Caco-2 (cell line): ENCODE data around the gene PROSER2. TPM values are rescaled to one million over a fixed set of nuclear protein-coding genes. Genes with fewer than 3 reads are reported as not detected.

ENCODE experiments used
- BruUV-seq: library from RNA; stranded (reverse); fragments of 400-500 nt; replicated peaks from 2 replicates; lab custom pipeline; 2021; lab: Mats Ljungman, UMichigan
- CTCF ChIA-PET: fragments of 300-600 bp; sonication (Branson Sonifier 250); formaldehyde crosslinking; loops from one replicate; lab custom pipeline; 2022; ENCODE audit warnings: antibody characterized with exemption; lab: Charles Lee
- POLR2A ChIA-PET: fragments of 300-600 bp; sonication (Branson Sonifier 250); formaldehyde crosslinking; loops from one replicate; lab custom pipeline; 2022; ENCODE audit warnings: antibody characterized with exemption; lab: Charles Lee
- DNase-seq, 2 experiments: peaks; one replicate each; pipeline versions ENCODE4 v3.0.0 to v3.0.0-alpha.2; 2020 to 2022
- H3K27me3 ChIP-seq: replicated peaks from 2 replicates; pipeline ENCODE4 v1.6.0; 2011; ENCODE audit warnings: low read length; ENCODE audit not compliant: control insufficient read depth, insufficient read depth
- H3K36me3 ChIP-seq: 2 replicates; pipeline ENCODE4 v1.5.1; 2011; ENCODE audit warnings: low read length; ENCODE audit not compliant: control insufficient read depth, insufficient read depth
- H3K4me1 ChIP-seq: fragments of 250-450 bp; sonication (Bioruptor Pico); 2 replicates; pipeline ENCODE4 v1.5.1; 2020; ENCODE audit warnings: mild to moderate bottlenecking
- H3K4me3 ChIP-seq: 2 replicates; pipeline ENCODE4 v1.5.1; 2011; ENCODE audit warnings: low read depth, mild to moderate bottlenecking, control low read depth, low read length
- H3K9me3 ChIP-seq: fragments of 250-450 bp; sonication (Bioruptor Pico); 2 replicates; pipeline ENCODE4 v1.5.1; 2020; ENCODE audit warnings: mild to moderate bottlenecking, moderate library complexity
- H3K27ac Mint-ChIP-seq: one replicate; pipeline ENCODE4 v1.8.0; 2022; ENCODE audit warnings: mixed read lengths; ENCODE audit not compliant: unreplicated experiment
- H3K27me3 Mint-ChIP-seq: one replicate; pipeline ENCODE4 v1.8.0; 2022; ENCODE audit warnings: mixed read lengths; ENCODE audit not compliant: insufficient read depth, unreplicated experiment
- H3K36me3 Mint-ChIP-seq: one replicate; pipeline ENCODE4 v1.8.0; 2022; ENCODE audit warnings: mild to moderate bottlenecking, mixed read lengths; ENCODE audit not compliant: insufficient read depth, unreplicated experiment
- H3K4me1 Mint-ChIP-seq: one replicate; pipeline ENCODE4 v1.8.0; 2022; ENCODE audit warnings: low read depth, mixed read lengths; ENCODE audit not compliant: unreplicated experiment
- H3K4me3 Mint-ChIP-seq: one replicate; pipeline ENCODE4 v1.8.0; 2022; ENCODE audit warnings: mild to moderate bottlenecking, moderate library complexity, mixed read lengths; ENCODE audit not compliant: unreplicated experiment
- H3K9me3 Mint-ChIP-seq: one replicate; pipeline ENCODE4 v1.8.0; 2022; ENCODE audit warnings: mixed read lengths; ENCODE audit not compliant: unreplicated experiment
- CTCF ChIP-seq, 2 experiments: fragments of 200-600 bp in 1 of 2; IDR thresholded peaks; 1 replicate in 1 of 2; 2 replicates in 1 of 2; pipeline versions ENCODE4 v1.5.1 to v1.8.0; 2011 to 2022; ENCODE audit warnings: antibody characterized with exemption in 1 of 2, control low read depth in 1 of 2, inconsistent platforms in 1 of 2, low read depth in 1 of 2, low read length in 1 of 2, mild to moderate bottlenecking in 1 of 2, moderate library complexity in 1 of 2; ENCODE audit not compliant: insufficient read depth in 1 of 2, severe bottlenecking in 1 of 2, unreplicated experiment in 1 of 2
- intact Hi-C: fragments of 100-400 bp; cut with micrococcal nuclease; formaldehyde crosslinking; loops from one replicate; pipeline ENCODE4 v1.10.0; 2022; ENCODE audit not compliant: unreplicated experiment
- total RNA-seq: library from RNA; stranded (reverse); gene quantifications from 2 replicates; pipeline ENCODE4 v1.2.3, GENCODE V29; 2022

Gene PROSER2
- total RNA-seq, 1 experiment from 2014 or later, result 134 TPM

DNA sequence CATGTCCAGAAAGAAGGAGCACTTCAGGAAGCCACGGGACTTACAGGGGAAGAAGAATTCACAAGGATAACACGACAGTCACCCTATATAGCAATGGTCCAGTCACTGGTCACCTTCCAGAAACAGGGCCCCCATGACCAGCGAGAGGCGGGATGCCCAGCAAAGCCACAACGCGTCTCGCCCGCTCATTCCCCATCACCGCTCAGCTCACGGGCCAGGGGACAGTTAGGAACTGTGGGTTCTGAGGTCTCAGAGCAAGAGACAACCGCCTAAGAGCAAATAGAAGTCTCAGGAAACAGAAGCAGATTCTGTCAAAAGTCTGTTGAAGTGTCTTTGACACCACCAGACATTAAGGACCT, 71.9 kb downstream of the PROSER2 start:
- BruUV-seq, result no TSS peak
- ChIA-PET CTCF (no interaction called here), POLR2A (no interaction called here)
- Histone ChIP-seq H3K27me3 (no peaks in the 10 kb centered on the region), H3K4me1 (peaks cover 25% of the 10 kb centered on the region), H3K9me3 (no peaks in the 10 kb centered on the region), H3K36me3 (no peaks in the 10 kb centered on the region), H3K4me3 (no peak overlapping the region)
- H3K4me1 Mint-ChIP-seq, result peaks cover 26% of the 10 kb centered on the region
- no peak overlapping the region for H3K4me3 Mint-ChIP-seq
- no peaks in the 10 kb centered on the region for H3K36me3 Mint-ChIP-seq
- DNase-seq, result no peak
- no peak overlapping the region for H3K27ac Mint-ChIP-seq
- intact Hi-C loops, result no loop called here
- no peaks in the 10 kb centered on the region for H3K9me3 Mint-ChIP-seq
- no peaks in the 10 kb centered on the region for H3K27me3 Mint-ChIP-seq
- TF ChIP-seq CTCF (IDR thresholded peaks at IDR 0.05; ENCODE audit: insufficient read depth in 1 of 2, low read depth in 1 of 2, low read length in 1 of 2, severe bottlenecking in 1 of 2, unreplicated experiment in 1 of 2), result no peak

- TF ChIP-seq CTCF (IDR thresholded peaks at IDR 0.05; ENCODE audit: insufficient read depth in 1 of 2, low read depth in 1 of 2, low read length in 1 of 2, severe bottlenecking in 1 of 2, unreplicated experiment in 1 of 2), result no peak
- no peaks in the 10 kb centered on the region for H3K9me3 Mint-ChIP-seq
- no peaks in the 10 kb centered on the region for H3K36me3 Mint-ChIP-seq
- peaks cover 26% of the 10 kb centered on the region for H3K4me1 Mint-ChIP-seq
- H3K4me3 ChIP-seq, result no peak overlapping the region
- H3K4me1 ChIP-seq, result peaks cover 25% of the 10 kb centered on the region
- H3K27ac Mint-ChIP-seq, result no peak overlapping the region
- DNase-seq, result no peak
- ChIA-PET POLR2A (no interaction called here), CTCF (no interaction called here)
- no peaks in the 10 kb centered on the region for H3K9me3 ChIP-seq
- H3K27me3 Mint-ChIP-seq, result no peaks in the 10 kb centered on the region
- H3K36me3 ChIP-seq, result no peaks in the 10 kb centered on the region
- H3K4me3 Mint-ChIP-seq, result no peak overlapping the region
- H3K27me3 ChIP-seq, result no peaks in the 10 kb centered on the region
- no TSS peak for BruUV-seq
- intact Hi-C loops, result no loop called here
These were observed 72.4 kb downstream of the PROSER2 start for GRCh38 chr10:11895598-11895997.

DNA sequence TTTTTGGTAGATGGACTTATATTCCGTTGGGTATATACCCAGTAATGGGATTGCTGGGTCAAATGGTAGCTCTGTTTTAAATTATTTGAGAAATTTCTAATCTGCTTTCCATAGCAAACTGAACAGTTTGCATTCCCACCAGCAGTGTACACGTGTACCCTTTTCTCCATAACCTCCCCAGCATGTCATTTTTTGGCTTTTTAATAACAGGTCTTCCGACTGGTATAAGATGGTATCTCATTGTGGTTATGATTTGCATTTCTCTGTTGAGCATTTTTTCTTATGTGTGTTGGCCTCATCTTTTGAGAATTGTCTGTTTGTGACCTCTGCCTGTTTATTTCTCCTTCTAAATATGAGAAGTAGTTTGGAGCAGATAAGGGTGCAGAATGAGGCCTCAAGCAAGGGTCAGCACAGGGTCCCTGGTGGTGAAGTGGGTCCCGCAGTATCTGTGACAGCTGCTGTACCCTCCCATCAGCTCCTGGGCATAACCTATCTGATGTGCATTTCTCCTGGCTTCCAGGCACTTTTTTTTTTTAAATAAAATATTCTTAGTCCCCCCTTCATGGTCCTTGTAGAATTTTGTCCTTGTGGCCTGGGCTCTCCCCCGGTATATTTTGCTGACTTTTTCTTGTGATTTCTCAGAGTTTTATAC, 73.5 kb downstream of the PROSER2 start:
- H3K36me3 Mint-ChIP-seq, result no peaks in the 10 kb centered on the region
- POLR2A ChIA-PET, result interaction anchor here (0.9 kb wide), 1 partner anchor 21 kb away, joined by 3 read pairs; no protein-coding TSS in a partner anchor

More for the DNA sequence above, 73.5 kb downstream of the PROSER2 start:
- no peak overlapping the region for H3K4me3 Mint-ChIP-seq
- no peaks in the 10 kb centered on the region for H3K27me3 Mint-ChIP-seq
- H3K4me1 Mint-ChIP-seq, result peaks cover 31% of the 10 kb centered on the region
- intact Hi-C loops, result no loop called here
- CTCF ChIA-PET, result no interaction called here
- H3K9me3 ChIP-seq, result no peaks in the 10 kb centered on the region
- DNase-seq, result no peak
- no peak overlapping the region for H3K4me3 ChIP-seq
- H3K4me1 ChIP-seq, result peaks cover 25% of the 10 kb centered on the region
- H3K9me3 Mint-ChIP-seq, result no peaks in the 10 kb centered on the region
- H3K36me3 ChIP-seq, result no peaks in the 10 kb centered on the region
- H3K27ac Mint-ChIP-seq, result no peak overlapping the region
- TF ChIP-seq CTCF (IDR thresholded peaks at IDR 0.05; ENCODE audit: insufficient read depth in 1 of 2, low read depth in 1 of 2, low read length in 1 of 2, severe bottlenecking in 1 of 2, unreplicated experiment in 1 of 2), result no peak
- no peaks in the 10 kb centered on the region for H3K27me3 ChIP-seq
- no TSS peak for BruUV-seq
